ENCODE measurements around the gene DPAGT1.

GRCh38 chr11:119061256-119061655, 40.4 kb downstream of the DPAGT1 start:
- TF ChIP-seq CTCF (IDR thresholded peaks at IDR 0.05) (no peak), POLR2A (IDR thresholded peaks at IDR 0.05) (no peak)
